SW 1271 (cell line): Measurements from ENCODE around the gene THAP7.
A peak's percentile ranks its signal among the peaks of the same experiment; 100 is the strongest.

Experiments used
- DNase-seq, 2 experiments: peaks; one replicate each; lab custom pipeline; 2025; lab: John Stamatoyannopoulos, UW

THAP7 gene

DNA sequence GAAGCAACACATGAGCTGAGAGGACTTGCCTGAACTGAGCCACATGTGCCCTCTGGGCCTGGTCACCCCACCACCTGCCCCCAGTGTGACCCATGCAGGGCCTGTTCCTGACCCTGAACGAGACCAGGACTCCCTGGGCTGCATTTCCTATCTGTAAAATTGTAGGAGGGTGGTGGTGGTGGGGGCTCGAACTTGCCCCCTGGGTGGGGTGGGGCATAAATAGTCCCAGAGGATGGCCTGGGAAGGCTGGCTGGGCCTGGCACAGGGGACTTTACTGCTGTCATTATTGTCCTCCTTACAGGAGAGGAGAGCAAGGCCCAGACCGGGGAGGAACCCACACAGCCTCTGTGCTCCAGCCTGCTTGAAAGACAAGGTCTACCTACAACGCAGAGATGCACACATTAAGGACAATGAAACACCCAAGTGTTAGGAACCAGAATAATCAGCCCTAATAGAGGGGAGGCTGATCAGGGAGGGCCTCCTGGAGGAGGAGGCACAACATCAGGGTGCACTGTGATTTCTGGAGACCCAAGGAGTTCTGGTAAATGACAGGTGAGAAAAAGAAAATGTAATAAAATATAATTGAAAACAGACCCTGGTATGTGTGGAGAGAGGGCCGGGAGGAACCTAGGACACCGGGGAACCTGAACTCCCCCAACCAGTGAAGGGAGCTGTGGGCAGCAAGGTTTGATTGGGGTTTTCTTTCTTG lies 37.7 kb downstream of the THAP7 start:
- no peak for DNase-seq

DNA sequence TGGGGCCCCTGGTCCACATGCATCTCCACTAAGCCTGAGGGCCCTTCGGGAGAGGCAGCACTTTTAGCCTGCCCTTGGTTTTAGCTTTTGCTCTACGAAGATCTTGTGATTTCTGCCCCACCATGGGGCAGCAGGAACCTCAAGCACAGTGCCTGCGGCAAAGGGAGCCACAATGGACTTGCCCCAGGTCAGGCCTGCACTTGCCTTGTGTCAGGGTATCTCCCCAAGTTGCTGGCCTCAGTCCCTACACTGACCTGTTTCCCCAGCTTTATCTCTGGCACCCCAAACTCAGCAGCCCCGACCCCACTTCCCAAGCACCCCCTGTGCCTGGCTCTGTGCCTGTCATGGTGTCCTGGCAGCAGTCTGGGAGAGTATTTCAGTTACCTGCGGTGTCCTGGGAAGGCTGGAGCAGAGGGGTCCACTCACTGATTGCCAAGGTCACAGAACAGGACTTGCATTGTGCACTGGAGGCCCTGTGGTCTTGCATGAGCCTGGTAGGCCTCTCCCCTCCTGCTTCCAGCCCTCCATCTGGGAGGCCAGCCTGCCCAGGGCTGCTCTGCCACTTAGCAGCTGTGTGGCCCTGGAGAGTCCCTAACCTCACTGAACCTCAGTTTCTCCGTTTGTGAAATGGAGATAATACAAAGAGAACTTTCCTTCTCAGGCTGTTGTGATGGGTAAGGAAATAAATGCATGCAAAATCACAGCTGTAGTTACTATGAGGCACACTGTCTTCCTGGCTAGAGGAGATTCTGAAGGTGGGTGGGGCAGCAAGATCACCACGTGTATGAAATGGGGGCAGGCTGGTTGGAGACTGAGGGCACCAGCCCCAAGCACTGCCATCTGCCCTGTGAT lies 38.5 kb downstream of the THAP7 start:
- DNase-seq, result no peak

DNA sequence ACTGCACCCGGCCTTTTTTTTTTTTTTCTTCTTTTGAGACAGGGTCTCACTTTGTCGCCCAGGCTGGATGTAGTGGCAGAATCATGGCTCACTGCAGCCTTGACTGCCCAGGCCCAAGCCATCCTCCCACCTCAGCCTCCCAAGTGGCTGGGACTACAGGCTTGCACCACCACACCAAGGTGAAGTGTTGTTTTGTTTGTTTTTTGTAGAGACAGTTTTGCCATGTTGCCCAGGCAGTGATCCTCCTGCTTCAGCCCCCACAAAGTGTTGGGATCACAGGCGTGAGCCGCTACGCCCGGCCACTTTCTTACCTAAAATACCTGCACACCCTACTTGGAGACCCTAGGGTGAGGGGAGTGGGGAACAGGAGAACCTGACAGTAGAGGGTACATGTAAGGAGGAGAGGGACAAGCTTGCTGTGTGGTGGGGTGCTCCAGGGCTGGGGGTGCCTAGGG lies 39.4 kb downstream of the THAP7 start:
- no peak for DNase-seq

DNA sequence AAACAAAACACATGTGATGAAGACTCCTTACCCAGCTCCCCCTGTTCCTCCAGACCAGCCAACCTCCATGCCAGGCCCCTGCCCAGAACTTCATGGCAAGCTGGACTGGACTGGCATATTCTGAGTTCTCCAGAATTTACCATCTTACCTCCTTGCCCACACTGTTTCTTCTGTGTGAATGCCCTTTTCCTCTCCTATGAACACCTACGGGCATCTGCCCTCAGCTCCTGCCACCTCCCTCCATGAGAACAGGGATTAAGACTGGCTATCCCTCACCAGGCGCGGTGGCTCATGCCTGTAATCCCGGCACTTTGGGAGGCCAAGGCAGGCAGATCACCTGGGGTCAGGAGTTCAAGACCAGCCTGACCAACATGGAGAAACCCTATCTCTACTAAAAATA lies 41.3 kb downstream of the THAP7 start:
- no peak for DNase-seq

DNA sequence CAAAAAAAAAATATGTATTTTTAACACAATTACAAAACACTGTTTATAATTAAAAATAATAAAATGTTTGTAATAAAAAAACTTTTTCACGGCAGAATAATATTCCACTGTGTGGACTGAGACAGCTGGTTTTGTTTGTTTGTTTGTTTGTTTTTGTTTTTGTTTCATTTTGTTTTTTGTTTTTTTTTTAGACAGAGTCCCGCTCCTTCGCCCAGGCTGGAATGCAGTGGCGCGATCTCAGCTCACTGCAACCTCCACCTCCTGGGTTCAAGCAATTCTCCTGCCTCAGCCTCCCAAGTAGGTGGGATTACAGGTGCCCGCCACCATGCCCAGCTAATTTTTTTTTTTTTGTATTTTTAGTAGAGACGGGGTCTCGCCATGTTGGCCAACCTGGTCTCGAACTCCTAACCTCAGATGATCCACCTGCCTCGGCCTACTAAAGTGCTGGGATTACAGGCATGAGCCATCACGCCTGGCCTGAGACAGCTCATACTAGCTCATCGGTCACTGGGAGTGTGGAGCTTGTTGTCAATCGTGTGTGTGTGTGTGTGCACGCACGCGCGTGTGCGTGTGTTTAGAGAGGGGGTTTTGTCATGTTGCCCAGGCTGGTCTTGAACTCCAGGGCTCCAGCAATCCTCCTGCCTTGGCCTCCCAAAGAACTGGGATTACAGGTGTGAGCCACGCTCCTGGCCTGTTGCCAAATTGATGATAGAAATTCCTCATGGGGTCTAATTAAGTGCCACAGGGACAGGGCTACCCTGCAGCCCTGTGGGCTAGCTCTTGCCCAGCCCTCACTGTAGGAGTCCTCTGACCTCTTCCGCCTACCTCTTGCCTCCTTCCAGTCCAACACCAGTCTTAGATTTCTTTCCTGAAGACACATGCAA lies 42.1 kb downstream of the THAP7 start:
- no peak for DNase-seq

DNA sequence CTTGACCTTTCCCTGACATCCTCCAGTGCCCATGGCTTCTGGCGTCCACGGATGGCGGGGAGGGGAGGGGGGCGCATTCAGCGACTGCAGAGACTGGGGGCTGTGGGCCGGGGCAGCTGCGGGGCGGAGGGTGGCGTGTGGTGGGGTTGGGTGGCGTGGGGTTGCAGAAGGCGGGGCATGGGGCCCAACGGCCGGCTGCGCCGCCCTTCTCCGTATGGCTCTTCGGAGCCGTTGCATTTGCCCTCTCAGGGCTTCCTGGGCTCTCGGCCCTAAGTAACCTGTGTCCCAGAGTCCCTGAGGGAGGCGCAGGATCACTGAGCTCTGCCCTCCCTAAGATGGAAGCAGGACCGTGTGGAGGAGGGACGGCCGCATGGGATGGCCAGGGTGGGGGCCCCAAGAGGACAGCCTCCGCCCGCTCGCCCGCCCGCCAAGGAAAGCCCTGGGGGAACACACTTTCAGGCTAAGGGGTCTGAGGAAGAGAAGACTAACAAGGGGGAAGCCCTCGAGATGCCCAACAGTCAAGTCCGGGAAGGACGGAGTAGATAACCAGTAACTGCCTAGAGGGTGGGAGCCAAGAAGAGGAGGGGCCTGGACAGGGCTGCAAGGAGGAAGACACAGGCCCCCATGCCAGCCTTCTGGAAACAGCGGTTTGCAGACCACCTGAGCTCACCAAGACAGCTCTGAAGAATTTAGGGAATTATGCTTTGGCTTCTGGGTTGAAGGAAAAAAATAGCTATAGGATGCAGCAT lies 44.1 kb downstream of the THAP7 start:
- DNase-seq, result peak in 1 of 2 experiments; percentile 33

DNA sequence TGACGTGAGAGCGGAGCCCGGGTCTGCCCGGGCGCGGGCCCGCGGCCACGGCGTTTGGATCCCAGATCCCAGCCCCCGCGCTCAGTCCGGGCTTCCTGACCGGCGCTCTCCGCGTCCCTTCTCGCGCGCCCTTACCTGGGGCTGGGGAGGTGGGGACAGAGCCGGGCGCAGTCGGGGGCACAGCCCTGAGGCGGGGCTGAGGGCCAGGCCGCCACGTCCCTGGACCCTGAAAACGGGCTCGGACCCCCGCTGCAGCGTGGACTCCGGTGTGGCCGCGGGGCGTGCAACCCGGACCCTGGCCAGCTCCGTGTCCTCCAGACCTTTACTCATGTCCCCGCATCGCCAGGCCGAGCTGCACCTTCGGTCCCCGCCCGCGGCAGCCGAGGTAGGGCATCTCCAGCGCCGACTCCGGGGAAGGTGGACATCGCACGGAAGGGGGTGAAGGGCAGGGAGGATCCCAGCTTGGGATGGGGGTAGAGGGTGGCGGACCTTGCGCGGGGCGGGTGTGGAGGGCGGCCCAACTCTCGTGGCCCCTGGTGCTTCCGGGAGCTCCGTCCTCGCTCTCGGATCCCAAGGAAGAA lies 44.7 kb downstream of the THAP7 start:
- no peak for DNase-seq

DNA sequence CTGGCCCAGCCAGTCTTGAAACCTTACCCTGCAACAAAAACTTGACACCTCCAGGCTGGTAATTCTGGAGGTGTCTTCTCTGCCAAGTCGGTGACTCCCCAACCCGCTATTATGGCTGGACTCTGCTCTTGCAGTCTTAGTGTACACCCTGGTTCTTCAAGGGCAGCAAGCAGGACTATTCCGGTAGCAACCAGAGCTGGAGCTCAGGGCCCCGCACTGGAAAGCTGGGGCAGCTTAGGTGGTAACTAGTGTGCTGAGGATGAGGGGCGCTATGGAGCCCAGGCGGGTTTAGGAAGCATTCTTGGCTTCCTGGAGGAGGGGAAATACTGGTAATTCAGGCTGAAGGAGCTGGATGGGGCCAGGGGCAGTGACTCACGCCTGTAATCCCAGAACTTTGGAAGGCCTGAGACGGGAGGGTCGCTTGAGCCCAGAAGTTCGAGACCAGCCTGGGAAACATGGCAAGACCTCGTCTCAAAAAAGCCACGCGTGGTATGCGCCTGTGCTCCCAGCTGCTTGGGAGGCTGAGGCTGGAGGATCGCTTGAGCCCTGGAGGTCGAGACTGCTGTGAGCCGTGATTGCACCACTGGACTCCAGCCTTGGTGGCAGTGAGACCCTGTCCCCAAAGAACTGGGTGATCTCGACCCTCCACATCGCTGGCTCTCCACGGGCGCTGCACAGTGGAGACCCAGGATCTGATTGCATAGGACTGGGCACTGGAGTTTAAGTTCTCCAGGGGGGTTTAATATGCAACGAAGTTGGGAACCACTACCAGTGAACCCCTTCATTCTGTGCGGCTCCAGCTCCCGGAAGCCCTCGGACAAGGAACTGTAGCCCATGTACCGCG lies 45.4 kb downstream of the THAP7 start:
- DNase-seq, result no peak

DNA sequence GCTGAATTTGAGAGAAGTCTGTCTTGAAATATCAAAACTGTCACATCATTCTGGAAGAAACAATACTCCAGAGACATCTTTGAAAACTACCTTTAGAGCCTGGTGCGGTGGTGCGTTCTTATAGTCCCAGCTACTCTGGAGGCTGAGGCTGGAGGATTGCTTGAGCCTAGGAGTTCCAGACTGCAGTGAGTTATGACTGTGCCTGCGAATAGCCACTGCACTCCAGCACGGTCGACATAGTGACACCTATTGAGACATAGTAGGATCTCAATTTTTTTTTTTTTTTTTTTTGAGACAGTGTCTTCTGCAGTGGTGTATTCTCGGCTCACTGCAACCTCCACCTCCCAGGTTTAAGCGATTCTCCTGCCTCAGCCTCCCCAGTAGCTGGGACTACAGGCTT lies 46.4 kb downstream of the THAP7 start:
- DNase-seq, result no peak

DNA sequence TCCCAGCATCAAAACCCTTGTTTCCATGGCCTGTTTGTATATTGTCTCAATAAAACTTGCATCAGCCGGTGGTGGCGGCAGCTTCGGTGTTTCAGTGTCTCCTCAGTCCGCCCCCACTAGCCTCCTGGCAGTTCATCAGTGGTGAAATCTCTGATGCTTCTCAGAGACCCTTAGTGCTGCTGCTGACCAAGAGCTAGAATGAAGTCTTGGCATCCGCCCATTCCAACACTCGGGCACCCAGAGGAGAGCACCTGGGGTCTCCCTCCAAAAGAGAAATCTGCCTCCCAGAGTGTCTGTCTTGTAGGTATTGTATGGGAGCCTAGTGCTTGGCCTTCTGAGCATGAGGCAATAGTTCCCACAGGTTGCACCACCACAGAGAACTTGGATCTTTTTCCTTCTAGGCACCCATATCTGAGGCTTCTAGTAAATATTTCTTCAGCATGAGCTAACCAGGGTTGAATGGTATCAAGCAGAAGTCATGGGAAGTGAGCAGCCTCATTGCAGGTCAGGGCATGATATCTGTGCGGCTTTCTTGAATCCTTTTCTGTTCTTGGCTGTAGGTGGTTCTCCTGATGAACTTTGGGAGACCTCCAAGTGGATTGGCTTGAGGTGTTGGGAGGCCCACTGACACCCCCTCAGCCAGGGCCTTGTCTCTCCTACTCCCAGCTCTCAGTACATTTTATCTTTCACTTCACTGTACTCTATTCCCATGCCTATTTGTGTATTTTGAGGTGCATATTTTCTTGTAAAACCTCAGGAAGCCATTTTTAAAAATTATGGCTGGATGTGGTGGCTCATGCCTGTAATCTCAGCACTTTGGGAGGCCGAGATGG lies 48.0 kb downstream of the THAP7 start:
- DNase-seq, result no peak

DNA sequence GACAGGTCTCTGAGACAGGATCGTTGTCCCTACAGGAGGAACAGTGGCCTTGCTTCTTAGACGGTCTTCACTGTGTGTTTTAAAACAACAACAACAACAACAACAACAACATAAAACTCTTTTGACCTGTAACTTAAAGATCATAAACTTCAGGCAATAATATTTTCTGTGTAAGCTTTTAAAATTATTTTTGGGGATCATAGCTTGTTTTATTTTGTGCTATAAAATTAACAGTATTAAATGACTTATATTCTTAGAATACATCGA lies 48.6 kb downstream of the THAP7 start:
- no peak for DNase-seq

DNA sequence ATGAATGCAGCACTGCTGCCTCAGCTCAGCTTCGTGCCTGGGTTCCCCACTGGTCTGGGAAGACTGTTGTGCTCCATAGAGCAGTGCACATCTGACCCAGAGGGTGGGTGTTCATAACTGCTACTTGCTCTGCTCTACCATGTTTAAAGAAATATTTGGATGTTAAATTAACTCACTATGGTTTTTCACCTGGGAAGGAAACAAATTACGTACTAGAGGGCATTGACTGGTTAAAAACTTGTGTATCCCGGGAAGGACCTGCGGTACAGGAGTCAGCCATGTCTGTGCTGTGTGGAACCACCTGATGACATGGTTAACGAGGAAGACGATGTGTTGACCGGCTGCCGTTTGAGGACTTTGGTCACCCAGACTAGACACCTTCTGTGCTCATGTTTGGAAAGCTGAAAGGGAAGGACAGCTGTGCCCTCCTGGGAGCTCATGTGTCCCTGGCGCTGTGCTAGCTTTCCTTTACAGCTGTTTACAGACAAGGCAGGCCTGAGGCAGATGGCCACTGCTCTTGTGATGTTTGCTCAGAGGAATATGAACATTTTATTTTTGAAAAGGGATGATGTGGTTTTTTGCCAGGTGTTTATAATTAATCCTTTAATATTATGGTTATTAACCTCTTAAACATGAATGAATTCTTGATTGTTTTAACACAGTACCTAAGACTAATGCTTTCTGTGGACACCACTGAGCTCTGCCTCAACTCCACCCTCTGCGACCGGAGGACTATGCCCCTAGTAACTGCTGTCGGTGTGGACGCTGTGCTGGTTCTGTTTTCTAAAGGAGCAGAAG lies 49.2 kb downstream of the THAP7 start:
- DNase-seq, result no peak

DNA sequence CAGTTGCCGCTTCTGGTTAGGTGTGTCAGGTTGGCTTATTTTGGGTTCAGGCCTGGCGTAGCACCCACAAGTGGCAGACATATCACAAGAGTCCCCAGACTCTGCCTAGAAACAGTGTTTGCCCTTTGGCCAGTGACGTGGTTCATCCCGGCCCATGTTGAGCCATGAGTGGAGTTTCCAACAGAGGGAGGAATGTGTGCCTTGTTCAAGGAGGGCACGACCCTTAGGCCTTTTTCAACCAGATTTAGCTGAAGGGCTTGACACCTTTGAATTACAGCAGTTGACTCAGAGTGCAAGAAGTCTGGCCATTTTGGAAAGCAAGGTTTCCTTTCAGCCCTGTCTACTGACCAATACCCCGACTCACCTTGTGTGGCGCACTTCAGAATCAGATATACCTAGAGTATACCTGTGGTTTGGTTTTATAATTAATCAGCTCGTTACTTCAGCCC lies 50.0 kb downstream of the THAP7 start:
- no peak for DNase-seq

DNA sequence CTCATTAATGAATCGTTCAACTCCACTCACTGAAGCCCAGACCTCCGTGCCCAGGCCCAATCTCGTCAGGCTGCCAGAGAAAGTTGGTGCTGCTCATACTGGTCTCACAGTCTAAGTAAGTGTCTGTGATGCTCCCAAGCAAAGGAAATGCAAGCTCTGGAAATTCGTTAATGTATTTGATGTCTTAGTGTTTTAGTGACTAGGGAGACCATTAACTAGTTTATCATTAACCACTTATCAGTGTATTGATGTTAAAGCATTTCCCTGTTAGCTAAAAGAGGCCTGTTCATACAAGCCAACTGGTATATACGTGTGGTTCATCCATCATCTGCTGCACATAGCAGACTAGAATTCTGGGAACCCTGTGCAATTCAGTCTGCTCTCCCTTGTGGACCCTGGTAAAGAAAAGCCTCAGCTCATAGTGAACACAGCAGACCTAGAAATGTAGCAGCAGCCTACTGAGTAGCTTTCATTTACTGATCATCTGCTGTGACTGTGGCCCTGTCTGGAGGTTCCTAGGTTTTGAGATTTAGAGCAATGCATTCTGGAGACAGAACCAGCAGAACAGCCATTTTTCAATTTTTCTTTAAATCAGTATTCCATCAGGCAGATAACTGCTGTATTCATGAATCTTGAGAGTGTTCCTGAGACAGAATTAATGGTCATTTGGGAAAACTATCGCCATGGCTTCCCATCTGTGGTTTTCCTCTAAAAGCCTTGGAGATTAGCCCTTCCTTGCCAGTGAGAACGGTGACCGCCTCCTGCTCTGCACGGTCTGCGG lies 50.6 kb downstream of the THAP7 start:
- no peak for DNase-seq

DNA sequence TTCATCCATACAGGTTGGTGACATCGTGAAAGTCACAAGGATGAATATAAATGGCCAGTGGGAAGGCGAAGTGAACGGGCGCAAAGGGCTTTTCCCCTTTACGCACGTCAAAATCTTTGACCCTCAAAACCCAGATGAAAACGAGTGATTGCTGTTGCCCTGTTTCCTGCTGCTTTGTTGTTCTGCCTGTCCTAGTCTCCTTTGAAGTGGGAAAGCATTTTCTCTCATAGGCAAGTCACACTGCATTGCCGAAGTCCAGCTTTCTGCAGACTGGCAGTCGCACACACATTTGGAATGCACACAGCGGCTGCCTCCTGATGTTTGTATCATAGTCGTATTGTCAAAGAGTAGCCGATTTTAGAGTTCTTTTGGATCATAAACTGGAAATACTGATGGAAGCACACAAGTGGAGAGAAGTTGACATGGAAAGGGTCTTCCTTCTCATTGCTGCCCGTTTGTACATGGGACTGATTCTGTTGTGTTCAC lies 52.2 kb downstream of the THAP7 start:
- DNase-seq, result no peak
